Vagina (tissue), 2 donors: ENCODE results near the gene TNFRSF14.
"Not testable (repeated sequence)": the region's sequence is repeated elsewhere in the genome, so short reads cannot be mapped to it uniquely, and the experiment has no call there.

Experiments used
- CTCF ChIP-seq, 3 experiments: fragments of 450-650 bp in 2 of 3; fragments of 200-600 bp in 1 of 3; sonication (generic) in 1 of 3; IDR thresholded peaks; one replicate each; pipeline ENCODE4 v1.5.1; 2017 to 2019; ENCODE audit warnings: antibody characterized with exemption in 3 of 3, mild to moderate bottlenecking in 2 of 3, moderate library complexity in 2 of 3
- POLR2A ChIP-seq, 2 donors: fragments of 450-650 bp; IDR thresholded peaks; one replicate each; pipeline ENCODE4 v1.6.1; 2017; ENCODE audit warnings: antibody characterized with exemption in 2 of 2, mild to moderate bottlenecking in 2 of 2, moderate library complexity in 2 of 2

- not testable (repeated sequence) for TF ChIP-seq CTCF, POLR2A (IDR thresholded peaks at IDR 0.05)
Observed at GRCh38 chr1:2568187-2568816, 12.1 kb downstream of the TNFRSF14 start.
